Erythroblast (primary cell): ENCODE measurements around the gene TMEM243.

Experiments
- GATA1 ChIP-seq: IDR thresholded peaks from 2 replicates; pipeline ENCODE4 v1.6.1; 2011; ENCODE audit warnings: low read depth, mild to moderate bottlenecking, control low read depth, low read length, moderate library complexity
- POLR2A ChIP-seq: IDR thresholded peaks from 2 replicates; pipeline ENCODE4 v1.6.1; 2011; ENCODE audit warnings: mild to moderate bottlenecking, low read length

DNA sequence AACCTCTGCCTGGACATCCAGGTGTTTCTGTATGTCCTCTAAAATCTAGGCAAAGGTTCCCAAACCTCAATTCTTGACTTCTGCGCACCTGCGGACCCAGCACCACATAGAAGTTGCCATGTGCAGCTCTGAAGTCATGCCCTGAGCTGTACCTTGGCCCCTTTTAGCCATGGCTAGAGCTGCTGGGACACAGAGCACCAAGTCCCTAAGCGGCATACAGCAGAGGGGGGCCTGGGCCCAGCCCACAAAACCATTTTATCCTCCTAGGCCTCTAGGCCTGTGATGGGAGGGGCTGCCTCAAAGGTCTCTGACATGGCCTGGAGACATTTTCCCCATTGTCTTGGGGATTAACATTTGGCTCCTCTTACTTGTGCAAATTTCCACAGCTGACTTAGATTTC is 14.6 kb downstream of the TMEM243 start:
- TF ChIP-seq POLR2A (no peak), GATA1 (no peak)
